Fibroblast of villous mesenchyme (primary cell): Measurements from ENCODE around the gene ADAM19. TPM values are rescaled to one million over a fixed set of nuclear protein-coding genes. Genes with fewer than 3 reads are reported as not detected.

ENCODE experiments used
- DNase-seq: peaks from one replicate; pipeline ENCODE4 v3.0.0-alpha.2; 2010; ENCODE audit warnings: low read depth
- H3K4me3 ChIP-seq: 2 replicates; pipeline ENCODE4 v1.5.1; 2011; ENCODE audit warnings: low read depth, mild to moderate bottlenecking, low read length
- total RNA-seq: library from RNA; depleted of rRNA; stranded (reverse); fragments of >200 nt; gene quantifications from 2 replicates; pipeline ENCODE4 v1.2.3, GENCODE V29; 2012
- TF ChIP-seq, protein P1 (sequence below): IDR thresholded peaks from 2 replicates; pipeline ENCODE4 v1.5.1; 2012; ENCODE audit warnings: low read depth, mild to moderate bottlenecking, low read length; ENCODE audit not compliant: insufficient read depth

Gene ADAM19
- total RNA-seq, 1 donor, result 89.8 TPM

DNA sequence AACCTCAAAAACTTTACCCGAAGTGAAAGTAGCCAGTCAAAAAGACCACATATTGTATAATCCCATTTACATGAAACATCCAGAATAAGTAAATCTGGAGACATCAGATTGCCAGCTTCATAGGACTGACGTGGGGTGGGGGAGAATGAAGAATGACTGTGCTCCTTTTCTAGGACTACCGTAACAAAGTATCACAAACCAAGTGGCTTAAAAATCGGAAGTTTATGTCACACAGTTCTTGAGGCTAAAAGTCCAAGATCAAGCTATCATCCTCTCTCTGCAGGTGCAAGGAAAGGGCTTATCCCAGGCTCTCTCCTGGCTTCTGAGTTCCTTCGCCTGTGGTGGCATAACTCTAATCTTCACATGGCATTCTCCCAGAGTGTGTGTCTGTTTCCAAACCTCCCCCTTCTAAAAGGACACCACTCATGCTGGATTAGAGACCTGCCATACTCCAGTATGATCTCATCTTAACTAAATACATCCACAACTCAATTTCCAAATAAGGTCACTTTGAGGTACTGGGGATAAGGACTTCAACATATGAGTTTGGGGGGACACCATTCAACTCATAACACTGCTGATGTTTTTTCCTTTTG, 25.5 kb downstream of the ADAM19 start:
- H3K4me3 ChIP-seq, result no peak overlapping the region
- TF ChIP-seq, protein P1, sequence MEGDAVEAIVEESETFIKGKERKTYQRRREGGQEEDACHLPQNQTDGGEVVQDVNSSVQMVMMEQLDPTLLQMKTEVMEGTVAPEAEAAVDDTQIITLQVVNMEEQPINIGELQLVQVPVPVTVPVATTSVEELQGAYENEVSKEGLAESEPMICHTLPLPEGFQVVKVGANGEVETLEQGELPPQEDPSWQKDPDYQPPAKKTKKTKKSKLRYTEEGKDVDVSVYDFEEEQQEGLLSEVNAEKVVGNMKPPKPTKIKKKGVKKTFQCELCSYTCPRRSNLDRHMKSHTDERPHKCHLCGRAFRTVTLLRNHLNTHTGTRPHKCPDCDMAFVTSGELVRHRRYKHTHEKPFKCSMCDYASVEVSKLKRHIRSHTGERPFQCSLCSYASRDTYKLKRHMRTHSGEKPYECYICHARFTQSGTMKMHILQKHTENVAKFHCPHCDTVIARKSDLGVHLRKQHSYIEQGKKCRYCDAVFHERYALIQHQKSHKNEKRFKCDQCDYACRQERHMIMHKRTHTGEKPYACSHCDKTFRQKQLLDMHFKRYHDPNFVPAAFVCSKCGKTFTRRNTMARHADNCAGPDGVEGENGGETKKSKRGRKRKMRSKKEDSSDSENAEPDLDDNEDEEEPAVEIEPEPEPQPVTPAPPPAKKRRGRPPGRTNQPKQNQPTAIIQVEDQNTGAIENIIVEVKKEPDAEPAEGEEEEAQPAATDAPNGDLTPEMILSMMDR, result no peak
- DNase-seq, result no peak

DNA sequence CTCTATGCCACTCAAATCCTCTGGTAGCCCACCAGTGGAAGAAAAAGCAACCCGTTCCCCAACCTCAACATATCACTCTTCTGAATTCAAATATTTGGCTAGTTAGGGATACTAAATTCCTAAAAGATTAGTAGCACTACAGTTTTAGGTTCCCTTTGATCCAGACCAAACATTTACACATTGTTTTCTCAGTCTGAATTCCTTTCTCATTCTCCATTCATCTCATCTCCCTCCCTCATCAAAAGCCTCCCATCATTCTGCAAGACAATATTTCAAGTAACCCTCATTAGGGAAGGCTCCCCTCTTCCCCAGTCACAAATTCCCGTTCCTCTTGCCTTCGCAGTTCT, 26.3 kb downstream of the ADAM19 start:
- TF ChIP-seq, protein P1, result no peak
- DNase-seq, result no peak
- H3K4me3 ChIP-seq, result no peak overlapping the region

DNA sequence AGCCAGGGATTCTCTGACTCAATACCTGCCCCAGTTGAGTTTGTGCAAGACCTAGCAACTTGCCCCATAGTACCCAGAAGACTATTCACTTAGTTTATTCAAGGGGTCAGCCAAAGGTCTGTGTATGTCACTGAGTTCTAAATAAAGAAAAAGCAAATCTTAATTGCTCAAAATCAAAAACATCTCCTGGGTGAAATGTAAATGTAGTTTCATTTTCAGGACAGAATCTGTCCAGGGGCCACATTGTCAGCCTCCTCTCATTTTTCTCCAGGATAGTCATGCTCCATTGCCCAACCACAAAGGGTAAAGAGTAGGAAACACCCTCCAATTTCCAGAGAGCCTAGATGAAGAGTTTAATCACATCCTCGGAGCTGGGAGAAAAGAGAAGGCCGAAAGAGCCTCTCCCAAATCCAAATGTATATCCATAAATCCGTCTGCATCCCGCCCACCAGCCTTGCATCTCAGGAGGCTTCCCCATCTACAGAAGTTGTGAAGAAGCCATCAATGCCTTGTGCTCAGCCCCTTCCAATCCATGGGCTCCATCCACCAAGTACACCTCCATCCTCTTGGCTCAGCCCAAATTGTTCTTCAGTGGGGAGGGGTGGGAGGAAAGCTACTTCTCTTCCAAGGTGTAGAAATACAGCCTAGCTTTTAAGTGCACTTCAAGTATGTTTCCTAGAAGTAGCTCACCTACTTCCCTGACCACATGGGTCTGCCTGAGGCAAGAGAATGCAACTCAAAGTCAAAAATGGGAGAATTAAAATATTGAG, 26.9 kb downstream of the ADAM19 start:
- TF ChIP-seq, protein P1, result no peak
- DNase-seq, result peak; percentile 84
- no peak overlapping the region for H3K4me3 ChIP-seq

DNA sequence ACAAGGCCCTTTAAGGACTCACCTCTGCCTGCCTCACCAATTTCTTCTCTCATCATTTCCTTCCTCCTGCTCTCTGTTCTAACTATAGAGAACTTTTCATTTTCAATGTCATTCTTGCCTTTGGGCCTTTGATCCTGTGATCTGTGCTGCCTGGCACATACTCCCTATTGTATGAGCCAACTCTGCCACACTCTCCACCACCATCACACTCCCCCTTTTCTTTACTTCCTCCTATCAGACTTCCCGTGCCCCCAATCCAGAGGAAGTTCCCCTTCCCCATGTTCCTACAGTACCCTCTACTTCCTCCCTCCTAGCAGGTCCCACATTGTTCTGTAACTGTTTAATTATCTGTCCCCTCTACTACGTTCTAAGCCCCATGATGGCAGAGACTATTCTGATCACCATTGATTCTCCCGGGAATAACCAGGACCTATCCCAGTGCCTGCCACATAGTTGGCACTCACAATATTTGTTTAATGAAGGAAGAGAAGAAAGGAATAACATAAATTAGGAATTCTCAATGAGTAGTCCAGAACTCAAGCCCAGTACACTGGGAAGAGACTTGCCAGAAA, 27.5 kb downstream of the ADAM19 start:
- H3K4me3 ChIP-seq, result no peak overlapping the region
- TF ChIP-seq, protein P1, result no peak
- no peak for DNase-seq

DNA sequence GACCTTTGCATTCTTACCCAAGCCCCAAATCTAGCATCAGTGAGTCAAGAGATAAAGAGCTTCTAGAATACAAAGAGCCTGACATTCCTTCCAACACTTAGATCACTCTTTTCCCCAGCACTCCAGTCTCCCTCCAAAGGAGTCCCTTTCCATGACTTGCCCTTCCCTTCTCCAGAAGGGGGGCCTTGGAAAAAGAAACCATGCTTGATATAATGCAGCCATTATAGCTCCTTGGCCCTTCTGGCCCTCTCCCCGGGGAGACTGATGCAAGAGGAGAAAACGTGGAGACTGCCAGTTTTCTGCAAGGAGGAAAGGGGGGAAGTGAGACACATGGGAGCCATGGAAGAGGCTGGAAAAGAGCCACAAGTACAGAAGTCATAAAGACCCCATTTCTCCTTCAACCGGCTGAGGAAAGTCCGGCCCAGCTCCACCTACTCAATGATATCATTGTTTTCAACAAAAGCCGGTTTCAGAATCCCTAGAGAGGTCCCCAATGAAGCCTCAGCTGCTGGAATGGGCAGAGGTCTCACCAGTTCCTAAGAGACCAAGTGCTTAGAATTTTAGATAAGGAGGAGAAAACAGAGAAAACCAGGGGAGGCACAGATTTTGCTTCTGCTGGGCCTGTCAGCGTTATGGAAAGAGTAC, 29.0 kb downstream of the ADAM19 start:
- no peak for DNase-seq
- no peak overlapping the region for H3K4me3 ChIP-seq
- TF ChIP-seq, protein P1, result no peak

DNA sequence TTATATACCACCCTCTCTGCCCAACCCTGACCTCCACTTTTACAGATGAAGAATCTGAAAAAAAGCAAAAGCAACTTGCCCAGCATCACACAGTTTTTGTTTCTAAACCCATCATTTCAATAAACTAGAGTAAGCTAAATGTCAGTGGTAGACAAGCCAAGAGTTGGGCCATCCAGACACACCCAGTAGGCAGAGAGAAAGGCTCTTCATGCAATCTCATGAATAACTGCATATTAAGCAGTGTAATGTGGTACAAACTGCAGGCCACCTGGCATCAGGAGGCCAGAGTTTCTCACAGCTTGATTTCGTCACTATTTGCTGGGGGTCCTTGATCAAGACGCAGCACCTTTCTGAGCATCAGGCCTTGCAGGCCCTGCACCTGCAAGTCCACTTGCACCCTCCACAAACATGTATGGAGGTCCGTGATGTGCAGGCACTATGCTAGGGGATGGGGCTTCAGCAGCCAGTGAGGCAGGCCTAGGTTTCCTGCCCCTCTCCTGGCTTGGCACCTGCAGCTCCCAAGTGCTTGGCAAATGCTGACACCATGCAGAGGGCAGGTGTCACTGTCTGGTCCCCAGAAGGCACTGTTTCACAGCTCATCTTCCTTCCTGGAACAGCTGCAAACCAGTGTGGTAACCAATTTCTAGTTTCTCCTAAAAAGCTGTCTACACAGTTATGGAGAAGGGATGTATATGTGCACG, 29.8 kb downstream of the ADAM19 start:
- DNase-seq, result no peak
- TF ChIP-seq, protein P1, result no peak
- no peak overlapping the region for H3K4me3 ChIP-seq
